Stimulated activated CD8-positive, alpha-beta memory T cell treated with anti-CD3 and anti-CD28 coated beads, Interleukin-4, amount 100 ng/mL, for 48 hours (primary cell): ENCODE measurements around the gene SH3RF1.
"Not testable (repeated sequence)": the region's sequence is repeated elsewhere in the genome, so short reads cannot be mapped to it uniquely, and the experiment has no call there.

Experiments used
- DNase-seq: peaks from one replicate; pipeline ENCODE4 v3.0.0-alpha.2; 2020

SH3RF1 gene

GRCh38 chr4:169197206-169197605 is 73.5 kb downstream of the SH3RF1 start:
- DNase-seq: not testable (repeated sequence)

- DNase-seq: no peak
Observed at GRCh38 chr4:169195032-169195431, 75.7 kb downstream of the SH3RF1 start.

GRCh38 chr4:169189968-169190367 is 80.8 kb downstream of the SH3RF1 start:
- not testable (repeated sequence) for DNase-seq

- no peak for DNase-seq
Observed at GRCh38 chr4:169189372-169189771, 81.4 kb downstream of the SH3RF1 start.

- no peak for DNase-seq
Observed at GRCh38 chr4:169188204-169188603, 82.6 kb downstream of the SH3RF1 start.

- no peak for DNase-seq
Observed at GRCh38 chr4:169185133-169185956, 85.4 kb downstream of the SH3RF1 start.

- no peak for DNase-seq
Observed at GRCh38 chr4:169184686-169185085, 86.1 kb downstream of the SH3RF1 start.

GRCh38 chr4:169184236-169184635 is 86.5 kb downstream of the SH3RF1 start:
- DNase-seq: no peak

GRCh38 chr4:169183581-169183980 is 87.2 kb downstream of the SH3RF1 start:
- no peak for DNase-seq

GRCh38 chr4:169179609-169180521 is 90.9 kb downstream of the SH3RF1 start:
- no peak for DNase-seq

- DNase-seq: not testable (repeated sequence)
Observed at GRCh38 chr4:169178092-169178491, 92.7 kb downstream of the SH3RF1 start.

GRCh38 chr4:169175476-169175875 is 95.3 kb downstream of the SH3RF1 start:
- no peak for DNase-seq

GRCh38 chr4:169175035-169175434 is 95.7 kb downstream of the SH3RF1 start:
- no peak for DNase-seq

GRCh38 chr4:169174247-169174646 is 96.5 kb downstream of the SH3RF1 start:
- DNase-seq: no peak

- no peak for DNase-seq
Observed at GRCh38 chr4:169167957-169168858, 102.5 kb downstream of the SH3RF1 start.

- DNase-seq: no peak
Observed at GRCh38 chr4:169164669-169165415, 105.9 kb downstream of the SH3RF1 start.

GRCh38 chr4:169163947-169164668 is 106.6 kb downstream of the SH3RF1 start:
- DNase-seq: no peak

GRCh38 chr4:169163495-169163894 is 107.3 kb downstream of the SH3RF1 start:
- no peak for DNase-seq

- no peak for DNase-seq
Observed at GRCh38 chr4:169160825-169161224, 109.9 kb downstream of the SH3RF1 start.

- no peak for DNase-seq
Observed at GRCh38 chr4:169159624-169160171, 111.1 kb downstream of the SH3RF1 start.

- DNase-seq: no peak
Observed at GRCh38 chr4:169158861-169159260, 111.9 kb downstream of the SH3RF1 start.
